ENCODE measurements around the gene FAXDC2. TPM values are rescaled to one million over a fixed set of nuclear protein-coding genes. Genes with fewer than 3 reads are reported as not detected.

FAXDC2 gene
- total and polyA plus RNA-seq, 10 of the 15 experiments (the other 5 are each of a cell fraction or from before 2014, with no cell fraction given) = 0.13 to 1.8 (median 0.35) TPM

- Histone ChIP-seq H3K4me3 (no peak overlapping the region), H3K9me3 (replicated peaks; ENCODE audit: control insufficient read depth, insufficient read depth, low read length) (no peaks in the 10 kb centered on the region), H2AFZ (ENCODE audit: control insufficient read depth, low read depth, low read length) (no peak overlapping the region), H3K27ac (ENCODE audit: control insufficient read depth, insufficient read depth) (no peak overlapping the region), H3K27me3 (replicated peaks in 1 of 2; ENCODE audit: control insufficient read depth in 2 of 2, insufficient read depth in 2 of 2, low read length in 1 of 2) (no peaks in the 10 kb centered on the region), H3K4me2 (ENCODE audit: control insufficient read depth, insufficient read depth) (no peak overlapping the region), H3K79me2 (ENCODE audit: control insufficient read depth, insufficient read depth, low read length) (no peaks in the 10 kb centered on the region), H4K20me1 (ENCODE audit: control insufficient read depth, insufficient read depth) (no peaks in the 10 kb centered on the region), H3K36me3 (ENCODE audit: control insufficient read depth in 2 of 2, insufficient read depth in 2 of 2, low read length in 1 of 2) (no peaks in the 10 kb centered on the region; a peak in 1 of 4 replicates), H3K4me1 (ENCODE audit: control insufficient read depth, insufficient read depth, low read length) (no peaks in the 10 kb centered on the region), H3K9ac (ENCODE audit: control insufficient read depth, insufficient read depth, low read length) (no peak overlapping the region)
- in situ Hi-C loops (cut with MboI) (no loop called here), intact Hi-C loops (cut with micrococcal nuclease; ENCODE audit: unreplicated experiment) (no loop called here)
- TF ChIP-seq POU2F2 (IDR thresholded peaks at IDR 0.05; ENCODE audit: borderline replicate concordance, low read depth, low read length) (no peak), CHD2 (IDR thresholded peaks at IDR 0.05; ENCODE audit: borderline replicate concordance, low read depth, low read length) (no peak), BRCA1 (IDR thresholded peaks at IDR 0.05; ENCODE audit: low read depth, low read length) (no peak), CUX1 (IDR thresholded peaks at IDR 0.05; ENCODE audit: insufficient replicate concordance, low read depth, low read length) (no peak), YY1 (IDR thresholded peaks at IDR 0.05; ENCODE audit: low read depth, low read length) (no peak), E2F8 (IDR thresholded peaks at IDR 0.05; ENCODE audit: low read depth, partially characterized antibody) (no peak), TCF12 (IDR thresholded peaks at IDR 0.05; ENCODE audit: low read depth, low read length) (no peak), NFXL1 (IDR thresholded peaks at IDR 0.05; ENCODE audit: borderline replicate concordance) (no peak), SMAD1 (IDR thresholded peaks at IDR 0.05; ENCODE audit: low read depth, partially characterized antibody) (no peak), SUZ12 (IDR thresholded peaks at IDR 0.05; ENCODE audit: unreplicated experiment) (no peak), STAT1 (conservative IDR thresholded peaks at IDR 0.05) (no peak), DPF2 (IDR thresholded peaks at IDR 0.05) (no peak), RELB (IDR thresholded peaks at IDR 0.05; ENCODE audit: low read depth) (no peak)
- SMC1A ChIA-PET (ENCODE audit: uncharacterized antibody, unreplicated experiment) = no interaction called here
- WGBS (ENCODE audit: insufficient coverage, insufficient replicate concordance, low lambda C conversion rate, missing lambda C conversion rate) = 77% methylated on average over 4 of the region's 4 CpGs
- RAD21 ChIA-PET (ENCODE audit: unreplicated experiment) = interaction anchor here (0.8 kb wide), 1 partner anchor 180 kb away, joined by 3 read pairs; no protein-coding TSS in a partner anchor
- ATAC-seq (no peak), FAIRE-seq (no peak), DNase-seq (ENCODE audit: low read depth, low spot score) (no peak)
- POLR2A ChIA-PET = no interaction called here
- no TSS peak for BruUV-seq (replicated peaks)
- CTCF ChIA-PET = interaction anchor here (1.0 kb wide), 1 partner anchor 179 kb away, joined by 3 read pairs; no protein-coding TSS in a partner anchor
These were observed 20.7 kb downstream of the FAXDC2 start for GRCh38 chr5:154829589-154830218.
